Astrocyte (in vitro differentiated cells and primary cell): Measurements from ENCODE around the gene CKS1B. TPM values are rescaled to one million over a fixed set of nuclear protein-coding genes. Genes with fewer than 3 reads are reported as not detected.

Experiments used
- DNase-seq: peaks from one replicate; pipeline ENCODE4 v3.0.0-alpha.2; 2010; ENCODE audit warnings: low read depth
- FAIRE-seq: peaks from 2 replicates; lab custom pipeline; 2011; peaks lifted over from hg19 to GRCh38; lab: Jason Lieb, UNC
- H2AFZ ChIP-seq: 2 replicates; pipeline ENCODE4 v1.6.0; 2012; ENCODE audit warnings: low read depth, low read length, inconsistent platforms
- H3K27ac ChIP-seq: 2 replicates; pipeline ENCODE4 v1.5.1; 2011; ENCODE audit warnings: low read depth, low read length, inconsistent platforms
- H3K27me3 ChIP-seq: 2 replicates; pipeline ENCODE4 v1.6.0; 2011; ENCODE audit warnings: low read length, inconsistent platforms; ENCODE audit not compliant: insufficient read depth
- H3K36me3 ChIP-seq: 2 replicates; pipeline ENCODE4 v1.5.1; 2011; ENCODE audit warnings: low read length, inconsistent platforms; ENCODE audit not compliant: insufficient read depth
- H3K4me1 ChIP-seq: 2 replicates; pipeline ENCODE4 v1.5.1; 2011; ENCODE audit warnings: low read length, inconsistent platforms; ENCODE audit not compliant: insufficient read depth
- H3K4me2 ChIP-seq: 2 replicates; pipeline ENCODE4 v1.6.0; 2012; ENCODE audit warnings: low read length, inconsistent platforms
- H3K4me3 ChIP-seq: 2 replicates; pipeline ENCODE4 v1.5.1; 2011; ENCODE audit warnings: low read depth, mild to moderate bottlenecking, low read length, inconsistent platforms; ENCODE audit not compliant: insufficient read depth
- H3K79me2 ChIP-seq: 2 replicates; pipeline ENCODE4 v1.6.0; 2012; ENCODE audit warnings: mild to moderate bottlenecking, low read length, inconsistent platforms; ENCODE audit not compliant: insufficient read depth
- H3K9ac ChIP-seq: 2 replicates; pipeline ENCODE4 v1.6.0; 2012; ENCODE audit warnings: mild to moderate bottlenecking, low read length, inconsistent platforms
- H3K9me3 ChIP-seq: 2 replicates; pipeline ENCODE4 v1.5.1; 2012; ENCODE audit warnings: low read depth, mild to moderate bottlenecking, low read length, inconsistent platforms; ENCODE audit not compliant: insufficient read depth
- H4K20me1 ChIP-seq: 2 replicates; pipeline ENCODE4 v1.6.0; 2012; ENCODE audit warnings: low read length, inconsistent platforms; ENCODE audit not compliant: insufficient read depth
- H3K27ac Mint-ChIP-seq: one replicate; pipeline ENCODE4 v1.8.0; 2021; ENCODE audit warnings: mild to moderate bottlenecking, mixed read lengths; ENCODE audit not compliant: unreplicated experiment
- H3K27me3 Mint-ChIP-seq: one replicate; pipeline ENCODE4 v1.8.0; 2021; ENCODE audit warnings: low read depth, mixed read lengths; ENCODE audit not compliant: unreplicated experiment
- H3K36me3 Mint-ChIP-seq: one replicate; pipeline ENCODE4 v1.8.0; 2021; ENCODE audit warnings: low read depth, mixed read lengths; ENCODE audit not compliant: unreplicated experiment
- H3K4me1 Mint-ChIP-seq: one replicate; pipeline ENCODE4 v1.8.0; 2021; ENCODE audit warnings: low read depth, mixed read lengths; ENCODE audit not compliant: unreplicated experiment
- H3K4me3 Mint-ChIP-seq: one replicate; pipeline ENCODE4 v1.8.0; 2021; ENCODE audit warnings: mild to moderate bottlenecking, moderate library complexity, mixed read lengths; ENCODE audit not compliant: unreplicated experiment
- H3K9me3 Mint-ChIP-seq: one replicate; pipeline ENCODE4 v1.8.0; 2021; ENCODE audit warnings: mild to moderate bottlenecking, mixed read lengths; ENCODE audit not compliant: unreplicated experiment
- EZH2 ChIP-seq: IDR thresholded peaks from 2 replicates; pipeline ENCODE4 v1.6.1; 2012; ENCODE audit warnings: mild to moderate bottlenecking, low read length, inconsistent platforms; ENCODE audit not compliant: insufficient read depth
- total RNA-seq: library from RNA; stranded (reverse); gene quantifications from 2 replicates; pipeline ENCODE4 v1.2.1, GENCODE V29; 2021
- TF ChIP-seq, protein P1 (sequence below): IDR thresholded peaks from 2 replicates; pipeline ENCODE4 v1.5.1; 2011; ENCODE audit warnings: low read depth, mild to moderate bottlenecking, inconsistent platforms, low read length, moderate library complexity; ENCODE audit not compliant: insufficient read depth

The CKS1B gene
- total RNA-seq, 1 donor from 2014 or later, result 37.9 TPM

DNA sequence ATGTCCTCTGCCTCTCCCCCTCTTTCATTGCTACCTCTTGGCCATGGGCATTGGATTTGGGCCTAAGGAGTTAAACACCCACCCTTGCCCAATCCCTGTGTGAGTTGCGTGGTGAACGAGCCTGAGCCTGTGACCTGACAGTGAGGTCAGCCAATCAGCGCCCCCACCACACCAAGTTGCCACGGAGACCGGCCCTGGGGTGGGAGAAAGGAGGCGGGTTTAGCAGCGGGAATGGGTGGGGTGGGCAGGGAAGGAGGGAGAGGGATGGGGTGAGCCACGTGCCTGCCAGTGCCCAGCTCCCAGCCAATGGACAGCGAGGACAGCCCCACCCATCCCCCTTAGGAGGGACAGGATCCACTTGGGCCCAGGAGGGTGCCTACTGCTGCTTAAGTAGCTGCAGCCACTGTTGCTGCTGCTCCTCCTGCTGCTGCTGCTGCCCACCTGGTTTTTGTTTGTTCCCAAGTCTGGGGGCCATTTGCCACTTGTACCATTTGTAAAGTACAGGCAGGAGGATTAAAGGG, 37.6 kb downstream of the CKS1B start:
- peaks cover 20% of the 10 kb centered on the region for H3K79me2 ChIP-seq
- Mint-ChIP-seq H3K27ac (no peak overlapping the region), H3K4me3 (no peak overlapping the region), H3K4me1 (peaks cover 7% of the 10 kb centered on the region), H3K27me3 (no peaks in the 10 kb centered on the region), H3K36me3 (peaks cover 9% of the 10 kb centered on the region), H3K9me3 (no peaks in the 10 kb centered on the region)
- no peak for FAIRE-seq
- no peaks in the 10 kb centered on the region for H3K36me3 ChIP-seq
- H3K4me3 ChIP-seq, result no peak overlapping the region
- H3K9me3 ChIP-seq, result no peaks in the 10 kb centered on the region
- peaks cover 4% of the 10 kb centered on the region for H3K4me1 ChIP-seq
- H3K27ac ChIP-seq, result no peak overlapping the region
- H2AFZ ChIP-seq, result no peak overlapping the region
- peaks cover 54% of the 10 kb centered on the region for H4K20me1 ChIP-seq
- H3K27me3 ChIP-seq, result no peaks in the 10 kb centered on the region
- no peak for DNase-seq
- TF ChIP-seq, protein P1, sequence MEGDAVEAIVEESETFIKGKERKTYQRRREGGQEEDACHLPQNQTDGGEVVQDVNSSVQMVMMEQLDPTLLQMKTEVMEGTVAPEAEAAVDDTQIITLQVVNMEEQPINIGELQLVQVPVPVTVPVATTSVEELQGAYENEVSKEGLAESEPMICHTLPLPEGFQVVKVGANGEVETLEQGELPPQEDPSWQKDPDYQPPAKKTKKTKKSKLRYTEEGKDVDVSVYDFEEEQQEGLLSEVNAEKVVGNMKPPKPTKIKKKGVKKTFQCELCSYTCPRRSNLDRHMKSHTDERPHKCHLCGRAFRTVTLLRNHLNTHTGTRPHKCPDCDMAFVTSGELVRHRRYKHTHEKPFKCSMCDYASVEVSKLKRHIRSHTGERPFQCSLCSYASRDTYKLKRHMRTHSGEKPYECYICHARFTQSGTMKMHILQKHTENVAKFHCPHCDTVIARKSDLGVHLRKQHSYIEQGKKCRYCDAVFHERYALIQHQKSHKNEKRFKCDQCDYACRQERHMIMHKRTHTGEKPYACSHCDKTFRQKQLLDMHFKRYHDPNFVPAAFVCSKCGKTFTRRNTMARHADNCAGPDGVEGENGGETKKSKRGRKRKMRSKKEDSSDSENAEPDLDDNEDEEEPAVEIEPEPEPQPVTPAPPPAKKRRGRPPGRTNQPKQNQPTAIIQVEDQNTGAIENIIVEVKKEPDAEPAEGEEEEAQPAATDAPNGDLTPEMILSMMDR, result no peak
- no peak for TF ChIP-seq EZH2
- no peak overlapping the region for H3K9ac ChIP-seq
- no peak overlapping the region for H3K4me2 ChIP-seq

DNA sequence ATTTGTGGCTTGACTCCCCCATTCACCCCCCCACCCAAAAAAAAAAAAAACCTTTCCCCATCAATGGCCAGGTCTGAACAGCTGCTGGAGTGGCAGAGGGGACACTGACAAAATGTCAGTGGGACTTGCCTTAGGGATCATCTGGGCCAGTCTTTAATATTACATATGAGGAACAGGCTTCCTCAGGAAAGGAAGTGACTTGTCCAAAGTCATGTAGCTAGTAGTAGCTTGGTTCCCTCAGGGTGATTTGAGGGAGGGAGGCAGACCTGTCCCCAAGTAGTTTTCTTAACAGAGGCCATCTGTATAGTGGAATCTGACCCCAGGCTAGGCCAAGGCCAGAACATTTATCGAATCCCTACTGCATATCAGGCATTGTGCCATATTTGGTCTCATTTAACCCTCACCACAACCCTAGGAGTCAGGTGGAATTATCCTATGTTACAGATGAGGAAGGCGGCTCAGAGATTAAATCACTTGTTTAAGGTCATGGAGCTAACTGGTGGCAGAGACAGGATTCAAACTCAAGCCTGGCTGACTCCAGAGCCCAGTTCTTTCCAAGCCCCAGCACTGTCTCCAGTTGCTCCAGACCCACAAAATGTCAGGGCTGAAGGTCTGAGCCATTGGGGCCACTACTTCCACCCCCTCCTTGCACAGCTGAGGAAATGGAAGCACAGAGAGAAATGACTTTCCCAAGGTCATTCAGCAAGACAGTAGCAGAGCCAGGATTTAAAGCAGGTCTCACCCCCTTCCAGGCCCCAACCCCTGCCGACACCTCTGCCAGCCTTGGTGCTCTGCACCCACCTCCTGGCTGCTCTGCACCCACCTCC, 38.5 kb downstream of the CKS1B start:
- no peak for DNase-seq
- H4K20me1 ChIP-seq, result peaks cover 46% of the 10 kb centered on the region
- no peak overlapping the region for H3K4me3 ChIP-seq
- H2AFZ ChIP-seq, result no peak overlapping the region
- H3K27me3 Mint-ChIP-seq, result no peaks in the 10 kb centered on the region
- H3K79me2 ChIP-seq, result peaks cover 11% of the 10 kb centered on the region
- H3K36me3 ChIP-seq, result no peaks in the 10 kb centered on the region
- peaks cover 9% of the 10 kb centered on the region for H3K36me3 Mint-ChIP-seq
- H3K4me2 ChIP-seq, result no peak overlapping the region
- H3K9me3 ChIP-seq, result no peaks in the 10 kb centered on the region
- no peaks in the 10 kb centered on the region for H3K9me3 Mint-ChIP-seq
- H3K9ac ChIP-seq, result no peak overlapping the region
- no peaks in the 10 kb centered on the region for H3K27me3 ChIP-seq
- TF ChIP-seq EZH2, result no peak
- TF ChIP-seq, protein P1, result no peak
- FAIRE-seq, result no peak
- H3K27ac ChIP-seq, result no peak overlapping the region
- no peak overlapping the region for H3K4me3 Mint-ChIP-seq
- H3K27ac Mint-ChIP-seq, result peak overlapping the region; percentile 23
- peaks cover 10% of the 10 kb centered on the region for H3K4me1 Mint-ChIP-seq
- H3K4me1 ChIP-seq, result peaks cover 5% of the 10 kb centered on the region

DNA sequence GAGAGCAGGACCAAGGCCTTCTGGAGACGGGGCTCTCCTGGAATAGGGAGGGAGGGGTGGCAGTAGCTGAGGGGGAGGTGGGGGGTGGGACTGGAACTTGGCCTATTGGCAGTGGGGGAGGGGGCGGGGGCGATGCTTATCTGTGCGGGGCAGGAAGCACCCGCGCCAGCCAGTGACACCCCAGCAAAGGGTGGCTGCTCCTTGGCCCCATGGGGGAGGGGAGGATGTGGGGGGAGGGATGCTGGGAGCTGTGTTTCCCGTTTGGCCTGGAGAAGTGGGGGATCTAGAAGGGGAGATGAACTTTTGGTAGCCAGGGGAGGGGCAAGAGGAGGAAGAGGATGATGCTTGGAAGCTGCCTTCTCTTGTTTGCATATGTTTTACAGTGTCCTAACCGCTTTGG, 39.2 kb downstream of the CKS1B start:
- Histone ChIP-seq H3K4me3 (no peak overlapping the region), H3K9ac (no peak overlapping the region), H4K20me1 (peaks cover 43% of the 10 kb centered on the region), H3K27ac (no peak overlapping the region), H3K9me3 (no peaks in the 10 kb centered on the region), H2AFZ (no peak overlapping the region), H3K4me2 (no peak overlapping the region), H3K27me3 (no peaks in the 10 kb centered on the region), H3K36me3 (no peaks in the 10 kb centered on the region), H3K79me2 (peaks cover 5% of the 10 kb centered on the region), H3K4me1 (peaks cover 5% of the 10 kb centered on the region)
- peaks cover 9% of the 10 kb centered on the region for H3K36me3 Mint-ChIP-seq
- peaks cover 14% of the 10 kb centered on the region for H3K4me1 Mint-ChIP-seq
- H3K27me3 Mint-ChIP-seq, result no peaks in the 10 kb centered on the region
- no peak overlapping the region for H3K27ac Mint-ChIP-seq
- no peak for TF ChIP-seq EZH2
- TF ChIP-seq, protein P1, result no peak
- FAIRE-seq (no peak), DNase-seq (no peak)
- no peaks in the 10 kb centered on the region for H3K9me3 Mint-ChIP-seq
- H3K4me3 Mint-ChIP-seq, result no peak overlapping the region
